K562 (cell line): Measurements from ENCODE around the gene SCFD2. TPM values are rescaled to one million over a fixed set of nuclear protein-coding genes. Genes with fewer than 3 reads are reported as not detected.

Source experiments
- MAFG ChIP-seq: fragments of 450-650 bp; conservative IDR thresholded peaks from 2 replicates; pipeline ENCODE4 v1.6.1; 2016; ENCODE audit warnings: missing genetic modification characterization, missing compliant biosample characterization
- polyA plus RNA-seq, 8 experiments: library from polyadenylated mRNA; depleted of rRNA in 4 of 8; stranded (reverse) in 5 of 8; unstranded in 3 of 8; fragments of >200 nt; fragmentation: Nextera tagmentation in 2 of 8; fragmentation: Illumina TruSeq in 1 of 8; extraction: Ambion mirVana in 2 of 8; extraction: Trizol in 1 of 8; gene quantifications; 2 replicates each; pipeline versions ENCODE4 v1.2.1 to v1.2.3, GENCODE V29; 2011 to 2014; ENCODE audit warnings: inconsistent platforms in 1 of 8, missing spikeins in 1 of 8
- total RNA-seq, 7 experiments: library from RNA; depleted of rRNA in 6 of 7; stranded (reverse); fragments of >200 nt in 6 of 7; fragmentation: Illumina TruSeq in 2 of 7; extraction: Trizol in 2 of 7; gene quantifications; 2 replicates each; pipeline versions ENCODE4 v1.2.1 to v1.2.3, GENCODE V29; 2011 to 2021; ENCODE audit warnings: low replicate concordance in 1 of 7
- TF ChIP-seq, protein P1 (sequence below): fragments of 200-600 bp; sonication (generic); IDR thresholded peaks from one replicate; pipeline ENCODE4 v1.6.1; 2012; ENCODE audit warnings: mild to moderate bottlenecking, low read depth, low read length, inconsistent platforms

Gene SCFD2
- total and polyA plus RNA-seq, 9 of the 15 experiments (the other 6 are each of a cell fraction or from before 2014, with no cell fraction given), result 5.7 to 30.3 (median 22.8) TPM

- TF ChIP-seq, protein P1, sequence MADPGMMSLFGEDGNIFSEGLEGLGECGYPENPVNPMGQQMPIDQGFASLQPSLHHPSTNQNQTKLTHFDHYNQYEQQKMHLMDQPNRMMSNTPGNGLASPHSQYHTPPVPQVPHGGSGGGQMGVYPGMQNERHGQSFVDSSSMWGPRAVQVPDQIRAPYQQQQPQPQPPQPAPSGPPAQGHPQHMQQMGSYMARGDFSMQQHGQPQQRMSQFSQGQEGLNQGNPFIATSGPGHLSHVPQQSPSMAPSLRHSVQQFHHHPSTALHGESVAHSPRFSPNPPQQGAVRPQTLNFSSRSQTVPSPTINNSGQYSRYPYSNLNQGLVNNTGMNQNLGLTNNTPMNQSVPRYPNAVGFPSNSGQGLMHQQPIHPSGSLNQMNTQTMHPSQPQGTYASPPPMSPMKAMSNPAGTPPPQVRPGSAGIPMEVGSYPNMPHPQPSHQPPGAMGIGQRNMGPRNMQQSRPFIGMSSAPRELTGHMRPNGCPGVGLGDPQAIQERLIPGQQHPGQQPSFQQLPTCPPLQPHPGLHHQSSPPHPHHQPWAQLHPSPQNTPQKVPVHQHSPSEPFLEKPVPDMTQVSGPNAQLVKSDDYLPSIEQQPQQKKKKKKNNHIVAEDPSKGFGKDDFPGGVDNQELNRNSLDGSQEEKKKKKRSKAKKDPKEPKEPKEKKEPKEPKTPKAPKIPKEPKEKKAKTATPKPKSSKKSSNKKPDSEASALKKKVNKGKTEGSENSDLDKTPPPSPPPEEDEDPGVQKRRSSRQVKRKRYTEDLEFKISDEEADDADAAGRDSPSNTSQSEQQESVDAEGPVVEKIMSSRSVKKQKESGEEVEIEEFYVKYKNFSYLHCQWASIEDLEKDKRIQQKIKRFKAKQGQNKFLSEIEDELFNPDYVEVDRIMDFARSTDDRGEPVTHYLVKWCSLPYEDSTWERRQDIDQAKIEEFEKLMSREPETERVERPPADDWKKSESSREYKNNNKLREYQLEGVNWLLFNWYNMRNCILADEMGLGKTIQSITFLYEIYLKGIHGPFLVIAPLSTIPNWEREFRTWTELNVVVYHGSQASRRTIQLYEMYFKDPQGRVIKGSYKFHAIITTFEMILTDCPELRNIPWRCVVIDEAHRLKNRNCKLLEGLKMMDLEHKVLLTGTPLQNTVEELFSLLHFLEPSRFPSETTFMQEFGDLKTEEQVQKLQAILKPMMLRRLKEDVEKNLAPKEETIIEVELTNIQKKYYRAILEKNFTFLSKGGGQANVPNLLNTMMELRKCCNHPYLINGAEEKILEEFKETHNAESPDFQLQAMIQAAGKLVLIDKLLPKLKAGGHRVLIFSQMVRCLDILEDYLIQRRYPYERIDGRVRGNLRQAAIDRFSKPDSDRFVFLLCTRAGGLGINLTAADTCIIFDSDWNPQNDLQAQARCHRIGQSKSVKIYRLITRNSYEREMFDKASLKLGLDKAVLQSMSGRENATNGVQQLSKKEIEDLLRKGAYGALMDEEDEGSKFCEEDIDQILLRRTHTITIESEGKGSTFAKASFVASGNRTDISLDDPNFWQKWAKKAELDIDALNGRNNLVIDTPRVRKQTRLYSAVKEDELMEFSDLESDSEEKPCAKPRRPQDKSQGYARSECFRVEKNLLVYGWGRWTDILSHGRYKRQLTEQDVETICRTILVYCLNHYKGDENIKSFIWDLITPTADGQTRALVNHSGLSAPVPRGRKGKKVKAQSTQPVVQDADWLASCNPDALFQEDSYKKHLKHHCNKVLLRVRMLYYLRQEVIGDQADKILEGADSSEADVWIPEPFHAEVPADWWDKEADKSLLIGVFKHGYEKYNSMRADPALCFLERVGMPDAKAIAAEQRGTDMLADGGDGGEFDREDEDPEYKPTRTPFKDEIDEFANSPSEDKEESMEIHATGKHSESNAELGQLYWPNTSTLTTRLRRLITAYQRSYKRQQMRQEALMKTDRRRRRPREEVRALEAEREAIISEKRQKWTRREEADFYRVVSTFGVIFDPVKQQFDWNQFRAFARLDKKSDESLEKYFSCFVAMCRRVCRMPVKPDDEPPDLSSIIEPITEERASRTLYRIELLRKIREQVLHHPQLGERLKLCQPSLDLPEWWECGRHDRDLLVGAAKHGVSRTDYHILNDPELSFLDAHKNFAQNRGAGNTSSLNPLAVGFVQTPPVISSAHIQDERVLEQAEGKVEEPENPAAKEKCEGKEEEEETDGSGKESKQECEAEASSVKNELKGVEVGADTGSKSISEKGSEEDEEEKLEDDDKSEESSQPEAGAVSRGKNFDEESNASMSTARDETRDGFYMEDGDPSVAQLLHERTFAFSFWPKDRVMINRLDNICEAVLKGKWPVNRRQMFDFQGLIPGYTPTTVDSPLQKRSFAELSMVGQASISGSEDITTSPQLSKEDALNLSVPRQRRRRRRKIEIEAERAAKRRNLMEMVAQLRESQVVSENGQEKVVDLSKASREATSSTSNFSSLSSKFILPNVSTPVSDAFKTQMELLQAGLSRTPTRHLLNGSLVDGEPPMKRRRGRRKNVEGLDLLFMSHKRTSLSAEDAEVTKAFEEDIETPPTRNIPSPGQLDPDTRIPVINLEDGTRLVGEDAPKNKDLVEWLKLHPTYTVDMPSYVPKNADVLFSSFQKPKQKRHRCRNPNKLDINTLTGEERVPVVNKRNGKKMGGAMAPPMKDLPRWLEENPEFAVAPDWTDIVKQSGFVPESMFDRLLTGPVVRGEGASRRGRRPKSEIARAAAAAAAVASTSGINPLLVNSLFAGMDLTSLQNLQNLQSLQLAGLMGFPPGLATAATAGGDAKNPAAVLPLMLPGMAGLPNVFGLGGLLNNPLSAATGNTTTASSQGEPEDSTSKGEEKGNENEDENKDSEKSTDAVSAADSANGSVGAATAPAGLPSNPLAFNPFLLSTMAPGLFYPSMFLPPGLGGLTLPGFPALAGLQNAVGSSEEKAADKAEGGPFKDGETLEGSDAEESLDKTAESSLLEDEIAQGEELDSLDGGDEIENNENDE, result no peak
- no peak for TF ChIP-seq MAFG (tag)
Measured at GRCh38 chr4:52964561-52965101, 401.2 kb downstream of the SCFD2 start (continued).
